Measurements from ENCODE around the gene MIOS. TPM values are rescaled to one million over a fixed set of nuclear protein-coding genes. Genes with fewer than 3 reads are reported as not detected.

The MIOS gene
- total and polyA plus RNA-seq, 2 experiments from 2014 or later = 24.0 to 50.8 TPM

GRCh38 chr7:7539152-7539551, 27.5 kb upstream of the MIOS start:
- Histone ChIP-seq H3K4me1 (ENCODE audit: insufficient read depth) (no peaks in the 10 kb centered on the region), H3K4me2 (no peak overlapping the region), H3K27me3 (no peaks in the 10 kb centered on the region), H2AFZ (no peak overlapping the region), H3K79me2 (no peaks in the 10 kb centered on the region), H3K9me3 (ENCODE audit: low read depth) (no peaks in the 10 kb centered on the region), H3K27ac (no peak overlapping the region), H4K20me1 (ENCODE audit: insufficient read depth, poor library complexity, severe bottlenecking) (no peaks in the 10 kb centered on the region), H3K9me2 (replicated peaks; ENCODE audit: insufficient read depth) (no peaks in the 10 kb centered on the region), H3K36me3 (replicated peaks; ENCODE audit: insufficient read depth, low read depth) (no peaks in the 10 kb centered on the region), H3K4me3 (no peak overlapping the region)
- no peak for DNase-seq (ENCODE audit: low spot score)
- WGBS (ENCODE audit: low lambda C conversion rate, missing lambda C conversion rate) = 81% methylated on average over 4 of the region's 4 CpGs
- TF ChIP-seq EZH2 (IDR thresholded peaks at IDR 0.05; ENCODE audit: borderline replicate concordance) (no peak), EZH2phosphoT487 (IDR thresholded peaks at IDR 0.05; ENCODE audit: low read depth, severe bottlenecking, unreplicated experiment) (no peak), CTCF (IDR thresholded peaks at IDR 0.05; ENCODE audit: poor library complexity) (no peak)

- Histone ChIP-seq H3K27ac (no peak overlapping the region), H3K9me3 (ENCODE audit: low read depth) (no peaks in the 10 kb centered on the region), H3K9me2 (replicated peaks; ENCODE audit: insufficient read depth) (no peaks in the 10 kb centered on the region), H3K4me3 (no peak overlapping the region), H3K27me3 (no peaks in the 10 kb centered on the region), H3K79me2 (no peaks in the 10 kb centered on the region), H3K4me1 (ENCODE audit: insufficient read depth) (no peaks in the 10 kb centered on the region), H3K36me3 (replicated peaks; ENCODE audit: insufficient read depth, low read depth) (no peaks in the 10 kb centered on the region), H4K20me1 (ENCODE audit: insufficient read depth, poor library complexity, severe bottlenecking) (no peaks in the 10 kb centered on the region), H2AFZ (no peak overlapping the region), H3K4me2 (no peak overlapping the region)
- 85% methylated on average over 4 of the region's 4 CpGs for WGBS (ENCODE audit: low lambda C conversion rate, missing lambda C conversion rate)
- TF ChIP-seq EZH2phosphoT487 (IDR thresholded peaks at IDR 0.05; ENCODE audit: low read depth, severe bottlenecking, unreplicated experiment) = no peak
- no peak for TF ChIP-seq EZH2 (IDR thresholded peaks at IDR 0.05; ENCODE audit: borderline replicate concordance)
- TF ChIP-seq CTCF (IDR thresholded peaks at IDR 0.05; ENCODE audit: poor library complexity) = no peak
- no peak for DNase-seq (ENCODE audit: low spot score)
Observed at GRCh38 chr7:7539711-7540110, 27.0 kb upstream of the MIOS start.

- H3K9me2 ChIP-seq (replicated peaks; ENCODE audit: insufficient read depth) = no peaks in the 10 kb centered on the region
- WGBS (ENCODE audit: low lambda C conversion rate, missing lambda C conversion rate) = 66% methylated on average over 4 of the region's 4 CpGs
- H3K4me3 ChIP-seq = no peak overlapping the region
- no peaks in the 10 kb centered on the region for H3K79me2 ChIP-seq
- TF ChIP-seq CTCF (IDR thresholded peaks at IDR 0.05; ENCODE audit: poor library complexity) (no peak), EZH2phosphoT487 (IDR thresholded peaks at IDR 0.05; ENCODE audit: low read depth, severe bottlenecking, unreplicated experiment) (no peak), EZH2 (IDR thresholded peaks at IDR 0.05; ENCODE audit: borderline replicate concordance) (no peak)
- no peaks in the 10 kb centered on the region for H3K9me3 ChIP-seq (ENCODE audit: low read depth)
- H4K20me1 ChIP-seq (ENCODE audit: insufficient read depth, poor library complexity, severe bottlenecking) = no peaks in the 10 kb centered on the region
- no peaks in the 10 kb centered on the region for H3K36me3 ChIP-seq (replicated peaks; ENCODE audit: insufficient read depth, low read depth)
- H3K4me2 ChIP-seq = no peak overlapping the region
- no peak overlapping the region for H3K27ac ChIP-seq
- no peaks in the 10 kb centered on the region for H3K4me1 ChIP-seq (ENCODE audit: insufficient read depth)
- H2AFZ ChIP-seq = no peak overlapping the region
- no peaks in the 10 kb centered on the region for H3K27me3 ChIP-seq
- DNase-seq (ENCODE audit: low spot score) = no peak
Observed at GRCh38 chr7:7542251-7542835, 24.3 kb upstream of the MIOS start.

Measured in hepatocyte (in vitro differentiated cells).